Right renal cortex interstitium (tissue), 3 donors: Measurements from ENCODE around the gene PNPLA7. TPM values are rescaled to one million over a fixed set of nuclear protein-coding genes. Genes with fewer than 3 reads are reported as not detected.
"Not testable (repeated sequence)": the region's sequence is repeated elsewhere in the genome, so short reads cannot be mapped to it uniquely, and the experiment has no call there.

Experiments used
- DNase-seq, 3 donors: peaks; one replicate each; pipeline ENCODE4 v3.0.0-alpha.2; 2013; ENCODE audit warnings: low read depth in 3 of 3, low spot score in 2 of 3
- polyA plus RNA-seq, 3 donors: library from polyadenylated mRNA; unstranded; fragments of 120-200 nt; gene quantifications; one replicate each; pipeline ENCODE4 v1.2.1, GENCODE V29; 2013; ENCODE audit not compliant: insufficient read length in 3 of 3

Gene PNPLA7
- polyA plus RNA-seq, 3 donors = 0.88 to 2.3 (median 1.1) TPM

DNA sequence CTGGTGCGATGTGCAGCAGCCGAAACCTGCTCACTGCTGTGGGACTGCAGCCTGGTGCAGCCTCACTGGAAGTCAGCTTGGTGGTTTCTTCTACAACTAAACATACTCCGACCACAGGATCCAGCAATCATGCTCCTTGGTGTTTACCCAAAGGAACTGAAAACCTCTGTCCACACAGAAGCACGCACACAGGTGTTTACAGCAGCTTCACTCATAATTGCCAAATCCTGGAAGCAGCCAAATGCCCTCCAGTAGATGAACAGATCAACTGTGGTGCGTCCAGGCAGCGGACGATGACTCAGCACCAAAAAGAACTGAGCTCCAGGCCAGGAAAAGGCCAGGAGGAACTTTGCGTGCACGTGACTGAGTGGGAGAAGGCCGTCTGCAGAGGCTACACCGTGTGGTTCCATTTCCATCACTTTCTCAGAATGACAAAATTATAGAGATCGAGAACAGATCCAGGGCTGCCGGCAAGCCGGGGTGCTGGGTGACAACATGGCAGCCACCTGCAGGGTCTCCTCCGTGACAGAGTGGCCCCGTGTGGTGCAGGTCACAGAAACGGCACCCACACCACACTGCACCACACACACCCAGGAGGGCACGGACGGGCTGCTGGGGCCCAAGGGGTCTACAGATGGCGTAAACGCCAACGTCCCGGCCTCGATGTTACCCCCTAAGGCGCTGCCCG lies 68.0 kb downstream of the PNPLA7 start:
- DNase-seq = no peak

- no peak for DNase-seq
Observed at GRCh38 chr9:137480686-137481683, 69.2 kb downstream of the PNPLA7 start.

DNA sequence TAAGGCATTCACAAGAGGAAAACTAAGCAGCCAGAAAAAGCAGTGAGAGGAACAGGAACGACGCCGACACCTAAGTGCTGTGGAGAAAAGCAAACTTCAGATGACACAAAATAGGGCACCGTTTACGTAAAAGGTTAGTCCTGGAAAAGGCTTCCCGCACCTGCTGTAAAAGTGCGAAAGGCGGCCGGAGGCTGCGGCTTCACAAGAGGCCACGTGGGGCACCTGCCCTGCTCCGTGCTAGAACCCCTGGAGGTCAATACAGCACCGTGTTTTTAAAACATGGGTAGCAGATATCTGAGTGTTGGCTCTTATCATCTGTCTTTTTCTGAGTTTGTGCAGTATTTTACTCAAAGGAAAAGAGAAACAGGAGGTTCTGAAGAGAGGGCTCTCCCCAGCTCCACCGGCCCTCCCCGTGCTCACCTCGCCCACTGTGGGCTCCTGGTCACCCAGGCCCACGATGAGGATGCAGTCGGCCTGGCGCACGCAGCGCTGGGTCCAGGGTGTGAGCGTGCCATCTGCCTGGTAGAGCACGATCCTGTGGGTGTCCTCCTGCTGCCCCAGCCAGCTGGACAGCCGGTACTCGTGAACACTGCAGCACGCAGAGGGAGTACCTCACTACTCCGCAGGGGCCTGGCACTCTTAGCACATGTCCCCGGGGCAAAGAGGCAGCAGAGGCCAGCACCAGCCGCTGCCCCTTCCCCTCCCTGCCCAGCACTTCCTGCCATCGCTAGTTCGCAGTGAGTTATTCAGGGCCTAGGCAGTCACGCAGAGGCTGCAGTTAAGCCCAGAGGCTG lies 70.1 kb downstream of the PNPLA7 start:
- no peak for DNase-seq

DNA sequence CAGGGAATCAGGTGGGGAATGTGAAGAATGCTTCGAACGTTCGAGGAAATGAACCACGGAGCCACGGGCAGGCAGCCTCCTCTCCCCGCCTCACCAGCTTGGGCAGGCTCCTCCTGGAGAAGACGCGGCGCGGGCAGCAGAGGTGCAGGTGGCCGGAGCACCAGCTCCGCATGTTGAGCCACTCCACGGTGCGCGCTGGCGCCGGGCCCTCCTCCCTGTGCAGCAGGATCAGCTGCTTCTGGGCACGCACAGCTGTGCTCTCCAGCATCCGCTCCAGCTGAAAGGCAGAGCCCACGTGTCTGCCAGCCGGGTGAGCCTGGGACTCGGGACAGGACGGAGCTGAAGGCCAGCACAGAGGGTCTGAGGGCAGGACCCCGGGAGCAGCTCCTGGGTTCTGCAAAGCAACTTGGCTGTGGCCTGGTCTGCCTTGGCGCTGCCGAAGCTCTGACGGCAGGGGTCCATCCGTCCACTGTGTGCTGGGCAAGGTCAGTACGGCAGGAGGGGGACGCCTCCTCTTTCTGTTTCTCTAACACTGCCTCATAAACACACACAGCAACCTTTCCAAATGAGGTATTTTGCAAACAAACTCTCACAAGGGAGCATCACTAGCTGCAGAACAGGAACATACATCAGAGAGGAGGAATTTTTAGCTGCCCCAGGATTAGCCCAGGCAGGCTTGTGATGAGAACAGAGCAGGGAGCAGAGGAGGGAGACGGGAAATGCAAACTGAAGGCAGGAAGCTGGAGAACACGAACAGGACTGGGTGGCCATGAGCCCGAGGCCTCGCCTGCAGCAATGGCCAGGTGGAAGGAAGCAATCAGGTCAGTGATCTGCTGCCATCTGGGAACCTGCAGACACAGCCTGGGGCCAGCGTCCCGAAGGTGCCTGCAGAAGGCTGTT lies 71.0 kb downstream of the PNPLA7 start:
- no peak for DNase-seq

- DNase-seq = no peak
Observed at GRCh38 chr9:137478613-137478961, 71.6 kb downstream of the PNPLA7 start.

DNA sequence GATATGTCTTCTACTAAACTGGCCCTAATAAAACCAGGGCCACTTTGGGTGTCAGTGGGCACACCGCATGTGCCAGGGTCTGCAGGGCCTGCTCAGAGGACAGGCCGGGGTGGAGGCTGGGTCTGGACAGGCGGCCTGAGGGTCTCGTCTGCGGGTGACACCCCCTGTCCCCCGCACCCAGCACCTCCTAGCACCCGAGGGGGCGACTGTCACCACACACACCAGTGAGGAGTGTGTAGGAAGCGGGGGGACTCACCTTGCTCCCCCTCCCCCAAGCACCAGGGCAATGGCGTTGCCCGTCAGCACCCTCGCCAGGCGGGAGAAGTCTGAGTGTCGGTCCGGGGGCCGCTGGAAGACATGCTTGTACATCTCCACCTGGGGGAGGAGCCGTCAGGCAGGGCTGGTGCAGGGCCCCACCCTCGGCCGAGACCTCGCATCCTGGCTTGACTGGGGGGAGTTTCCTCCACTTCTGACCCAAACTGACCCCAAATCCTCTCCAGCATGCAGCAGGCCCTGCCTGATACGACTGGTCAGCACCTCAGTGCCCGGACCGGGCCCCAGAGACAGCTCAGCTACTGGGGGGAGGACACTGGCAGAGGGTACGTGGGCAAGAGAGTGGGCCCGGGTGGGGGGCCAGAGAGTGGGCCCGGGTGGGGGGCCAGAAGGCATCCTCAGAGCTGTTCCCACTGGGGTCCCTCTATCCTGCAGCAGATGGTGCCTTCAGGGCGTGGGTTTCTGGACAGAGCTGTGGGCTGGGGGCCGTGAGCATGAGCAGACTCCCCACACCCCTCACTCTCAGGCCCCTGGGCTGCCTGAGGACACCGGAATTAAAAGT lies 72.2 kb downstream of the PNPLA7 start:
- DNase-seq = no peak

GRCh38 chr9:137476856-137477255 lies 73.3 kb downstream of the PNPLA7 start:
- DNase-seq = no peak

DNA sequence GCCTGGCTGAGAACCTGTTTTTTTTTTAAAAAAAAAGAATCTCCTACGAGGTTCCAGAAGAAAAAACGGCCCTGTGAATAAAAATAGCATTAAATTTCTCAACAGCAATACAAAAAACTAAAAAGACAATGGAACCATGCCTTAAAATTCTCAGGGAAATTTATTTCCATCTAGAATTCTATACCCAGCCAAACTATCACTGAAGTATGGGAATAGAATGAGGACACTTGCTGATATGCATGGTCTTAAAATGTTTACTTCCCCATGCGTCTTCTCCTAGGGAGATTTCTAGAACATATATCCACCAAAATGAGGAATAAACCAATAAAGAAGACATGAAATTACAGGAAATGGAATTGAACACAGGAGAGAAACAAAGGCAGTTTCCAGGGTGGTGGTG lies 74.5 kb downstream of the PNPLA7 start:
- DNase-seq = no peak

GRCh38 chr9:137474271-137474670 lies 75.9 kb downstream of the PNPLA7 start:
- DNase-seq = no peak

GRCh38 chr9:137470785-137471184 lies 79.4 kb downstream of the PNPLA7 start:
- no peak for DNase-seq

DNA sequence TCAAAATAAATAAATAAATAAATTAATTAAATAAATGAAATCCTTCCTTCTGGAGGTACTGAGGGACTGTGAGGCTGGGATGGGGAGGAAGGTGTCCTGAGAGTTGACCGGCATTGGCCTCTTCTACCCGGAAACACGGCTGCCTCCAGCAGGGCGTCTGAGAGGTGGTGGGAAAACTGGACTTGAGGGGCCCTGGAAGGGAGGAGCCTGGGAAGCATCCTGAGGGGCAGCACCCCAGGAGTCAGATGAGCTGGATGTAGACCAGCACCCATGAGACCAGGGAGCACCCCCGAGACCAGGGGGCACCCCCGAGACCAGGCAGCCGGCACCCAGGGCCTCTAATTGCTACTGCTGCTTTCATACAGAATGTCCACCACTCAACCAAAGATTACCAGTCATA lies 82.3 kb downstream of the PNPLA7 start:
- no peak for DNase-seq

DNA sequence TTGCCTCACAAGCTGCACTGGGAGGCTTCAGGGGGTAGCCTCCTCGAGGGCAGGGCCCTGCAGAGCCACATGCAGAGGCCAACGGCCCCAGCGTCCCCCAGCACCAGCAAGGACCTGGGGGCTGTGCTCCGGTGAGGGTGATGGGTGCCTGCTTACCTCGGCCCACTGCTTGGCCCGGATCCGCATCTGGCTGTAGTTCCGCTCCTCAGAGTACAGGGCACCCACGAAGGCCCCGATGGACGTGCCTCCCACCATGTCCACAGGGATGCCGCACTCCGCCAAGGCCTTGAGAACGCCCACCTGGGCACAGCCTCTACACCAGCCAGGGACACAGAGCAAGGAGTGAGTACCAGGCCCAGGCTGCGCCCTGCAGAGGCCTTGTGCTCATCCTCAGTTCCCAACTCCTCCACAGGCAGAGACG lies 83.0 kb downstream of the PNPLA7 start:
- DNase-seq = no peak

DNA sequence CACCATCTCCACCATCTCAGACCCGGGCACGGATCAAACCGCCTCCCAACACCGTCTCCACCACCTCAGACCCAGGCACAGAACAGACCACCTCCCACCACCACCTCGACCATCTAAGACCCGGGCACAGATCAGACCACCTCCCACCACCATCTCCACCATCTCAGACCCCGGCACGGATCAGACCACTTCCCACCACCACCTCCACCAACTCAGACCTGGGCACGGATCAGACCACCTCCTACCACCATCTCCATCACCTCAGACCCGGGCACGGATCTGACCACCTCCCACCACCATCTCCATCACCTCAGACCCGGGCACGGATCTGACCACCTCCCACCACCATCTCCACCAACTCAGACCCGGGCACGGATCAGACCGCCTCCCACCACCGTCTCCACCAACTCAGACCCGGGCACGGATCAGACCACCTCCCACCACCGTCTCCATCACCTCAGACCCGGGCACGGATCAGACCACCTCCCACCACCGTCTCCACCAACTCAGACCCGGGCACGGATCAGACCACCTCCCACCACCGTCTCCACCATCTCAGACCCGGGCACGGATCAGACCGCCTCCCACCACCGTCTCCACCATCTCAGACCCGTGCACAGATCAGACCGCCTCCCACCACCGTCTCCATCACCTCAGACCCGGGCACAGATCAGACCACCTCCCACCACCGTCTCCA lies 83.7 kb downstream of the PNPLA7 start:
- not testable (repeated sequence) for DNase-seq

DNA sequence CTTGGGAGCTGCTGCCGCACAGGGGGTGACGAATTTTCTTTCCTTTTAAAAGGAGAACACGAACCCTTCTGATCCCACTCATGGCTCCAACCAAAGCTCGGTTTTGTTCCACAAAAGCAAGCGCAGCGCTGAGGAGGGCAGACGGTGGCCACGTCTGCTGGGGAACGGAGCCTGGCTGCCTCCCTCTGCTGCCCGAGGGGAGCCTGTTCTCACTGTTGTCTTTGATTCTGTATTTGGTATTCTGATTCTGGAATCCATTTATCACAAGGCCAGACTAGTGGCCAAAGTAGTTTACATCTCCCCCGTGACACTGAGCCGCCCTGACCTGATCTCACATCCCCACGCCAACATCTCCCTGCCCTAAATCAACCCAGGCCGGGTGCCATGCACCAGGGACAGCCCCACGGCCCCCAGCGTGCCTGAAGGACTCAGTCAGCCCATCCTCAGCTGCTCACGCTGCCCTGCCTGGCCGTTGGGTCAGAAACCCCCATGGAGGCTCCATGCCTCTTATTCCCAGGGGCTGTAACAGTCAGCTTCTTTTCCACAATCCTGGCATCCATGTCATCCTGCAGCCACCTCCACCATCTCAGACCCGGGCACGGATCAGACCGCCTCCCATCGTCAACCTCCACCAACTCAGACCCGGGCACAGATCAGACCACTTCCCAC lies 84.3 kb downstream of the PNPLA7 start:
- DNase-seq = no peak

DNA sequence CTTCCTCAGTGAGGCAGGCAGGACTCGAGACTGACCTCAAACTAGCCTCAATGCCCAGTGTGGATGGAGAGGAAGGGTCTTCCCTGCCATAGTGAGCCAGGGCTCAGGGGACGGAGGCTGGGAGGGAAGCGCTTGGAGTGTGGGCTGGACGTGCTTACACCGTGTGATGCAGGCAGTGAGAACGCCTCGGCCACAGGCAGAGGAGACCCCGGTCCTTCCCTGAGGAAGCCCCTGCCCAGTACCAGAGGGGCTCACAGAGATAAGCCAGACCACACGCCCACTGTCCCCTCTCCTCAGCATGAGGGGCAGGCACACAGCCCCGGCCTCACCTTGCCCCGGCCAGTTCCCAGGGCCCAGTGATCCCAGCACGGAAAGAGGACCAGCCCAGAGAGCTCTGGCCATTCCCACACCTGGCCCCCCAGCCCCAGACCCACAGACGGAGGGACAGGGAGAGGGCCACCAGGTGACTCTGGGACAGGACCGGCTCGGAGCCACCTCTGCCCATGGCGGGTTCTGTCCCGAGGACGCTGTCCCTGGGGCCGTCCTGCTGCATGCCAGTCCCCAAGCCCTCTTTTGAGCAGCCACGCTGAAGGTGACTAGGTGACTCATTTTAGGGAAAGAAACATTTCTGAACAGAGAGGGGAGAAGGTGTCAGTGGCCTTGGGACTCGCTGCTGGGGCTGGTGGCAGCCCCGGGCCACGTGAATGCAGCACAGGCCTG lies 85.0 kb downstream of the PNPLA7 start:
- no peak for DNase-seq

- no peak for DNase-seq
Observed at GRCh38 chr9:137464291-137464999, 85.8 kb downstream of the PNPLA7 start.

- no peak for DNase-seq
Observed at GRCh38 chr9:137463931-137464290, 86.3 kb downstream of the PNPLA7 start.
